Kidney capillary endothelial cell (primary cell): ENCODE results near the gene SETD1A.
A peak's percentile ranks its signal among the peaks of the same experiment; 100 is the strongest.
"Not testable (repeated sequence)": the region's sequence is repeated elsewhere in the genome, so short reads cannot be mapped to it uniquely, and the experiment has no call there.

Experiments used
- DNase-seq: peaks from one replicate; pipeline ENCODE4 v3.0.0-alpha.2; 2018; ENCODE audit warnings: low spot score

Gene SETD1A

DNA sequence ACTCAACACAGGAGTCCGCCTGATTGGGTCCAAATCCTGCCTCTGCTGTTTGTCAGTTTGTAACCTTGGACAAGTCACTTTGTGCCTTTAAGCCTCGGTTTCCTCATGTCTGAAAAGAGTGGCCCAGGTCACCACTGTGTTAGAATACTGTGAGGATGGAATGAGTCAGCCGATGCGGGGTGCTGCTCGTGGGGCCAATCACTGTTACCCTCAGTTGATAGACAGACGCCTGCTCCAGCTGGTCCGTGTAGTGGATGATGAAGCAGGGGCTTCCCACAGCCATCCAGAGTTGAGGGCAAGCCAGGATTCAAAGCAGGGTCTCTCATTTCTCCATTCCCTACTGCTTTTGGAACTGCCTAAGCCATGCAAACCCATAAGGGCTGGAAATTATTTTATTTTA, 28.4 kb upstream of the SETD1A start:
- DNase-seq: no peak

DNA sequence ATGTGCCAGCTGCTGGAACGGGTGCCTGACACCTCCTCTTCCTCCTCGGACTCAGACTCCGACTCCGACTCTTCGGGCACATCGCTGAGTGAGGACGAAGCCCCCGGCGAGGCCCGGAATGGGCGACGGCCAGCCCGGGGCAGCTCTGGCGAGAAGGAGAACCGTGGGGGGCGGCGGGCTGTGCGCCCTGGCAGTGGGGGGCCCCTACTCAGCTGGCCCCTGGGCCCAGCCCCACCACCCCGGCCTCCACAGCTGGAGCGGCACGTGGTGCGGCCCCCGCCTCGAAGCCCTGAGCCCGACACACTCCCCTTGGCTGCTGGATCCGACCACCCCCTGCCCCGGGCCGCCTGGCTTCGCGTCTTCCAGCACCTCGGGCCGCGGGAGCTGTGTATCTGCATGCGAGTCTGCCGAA, 27.4 kb upstream of the SETD1A start:
- no peak for DNase-seq

DNA sequence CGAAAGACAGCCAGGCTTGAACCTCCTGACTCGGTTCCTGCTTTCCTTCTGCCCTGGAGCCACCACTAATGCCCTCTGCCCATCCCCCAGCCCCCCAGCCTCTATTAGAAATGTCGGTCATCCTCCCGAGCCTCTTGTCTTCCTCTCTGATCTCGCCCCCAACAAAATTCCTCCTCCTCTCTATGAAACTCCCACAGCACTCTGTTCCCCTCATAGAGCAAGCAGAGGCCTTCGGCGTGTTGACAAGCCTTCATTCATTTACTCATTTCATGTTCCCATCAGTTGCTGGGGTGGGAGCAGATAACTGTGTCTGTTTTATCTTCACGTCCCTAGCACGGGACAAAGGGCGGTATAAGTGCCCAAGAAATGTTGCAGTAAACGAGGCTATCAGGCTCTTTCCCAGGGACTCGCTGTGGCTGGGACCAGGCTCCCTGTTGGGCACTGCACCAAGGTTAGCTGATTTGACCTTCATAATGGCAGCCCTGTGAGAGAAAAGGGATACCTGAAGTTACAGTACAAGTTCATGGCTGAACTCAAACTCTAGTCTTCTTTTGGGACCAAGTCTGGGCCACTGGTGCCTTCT, 26.4 kb upstream of the SETD1A start:
- no peak for DNase-seq

DNA sequence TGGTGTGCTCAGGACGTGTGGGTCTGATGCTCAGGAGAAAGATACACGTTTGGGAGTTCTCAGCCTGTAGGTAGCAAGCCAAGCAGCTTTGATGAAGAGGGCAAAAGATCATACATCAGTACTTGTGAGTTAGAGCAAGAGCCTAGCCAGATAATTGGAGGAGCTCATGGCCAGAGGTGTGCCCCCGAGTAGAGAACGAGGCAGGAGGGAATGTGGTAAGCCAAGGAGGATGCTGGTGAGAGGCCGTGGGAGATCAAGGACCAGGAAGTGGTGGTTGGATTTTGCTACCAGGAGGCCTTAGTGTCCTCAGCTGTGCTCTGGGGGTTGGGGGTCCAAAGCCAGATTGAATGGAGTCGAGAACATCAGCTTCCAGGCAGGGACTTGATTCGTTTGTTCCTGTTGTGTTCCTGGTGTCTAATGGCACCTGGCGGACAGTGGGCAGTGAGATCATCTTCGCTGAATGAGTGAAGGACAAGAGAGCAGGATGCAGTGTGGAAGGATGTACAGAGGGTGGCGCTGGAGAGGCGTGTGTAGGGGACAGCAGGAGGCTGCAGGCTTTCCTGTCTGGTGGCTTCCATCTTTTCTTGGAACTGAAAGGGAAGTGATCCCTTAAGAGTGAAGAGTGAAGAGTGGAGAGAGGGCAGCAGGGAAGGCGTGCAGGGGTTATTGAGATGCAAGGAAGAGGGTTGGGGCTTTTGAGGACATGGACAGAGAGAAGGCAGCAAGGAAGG, 22.6 kb upstream of the SETD1A start:
- DNase-seq: peak; percentile 63

DNA sequence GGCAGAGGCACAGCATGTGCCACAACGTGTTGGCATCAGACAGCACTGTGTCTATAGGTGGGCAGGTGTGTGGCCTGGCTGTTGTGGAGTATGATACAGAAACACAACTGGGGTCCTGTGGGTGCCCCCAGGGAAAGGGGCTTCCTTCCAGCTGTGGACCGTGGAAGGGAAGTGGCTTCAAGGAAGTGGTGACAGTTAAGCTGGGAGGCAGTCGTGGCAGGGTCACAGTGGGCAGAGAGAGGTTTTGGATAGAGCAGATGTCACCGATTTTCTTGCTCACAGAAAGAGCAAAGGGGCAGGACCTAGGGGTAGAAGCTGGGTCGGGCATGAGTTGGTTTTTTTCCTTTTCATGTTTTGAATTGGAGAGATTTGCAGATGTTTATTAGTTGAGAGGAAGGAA, 19.9 kb upstream of the SETD1A start:
- DNase-seq: no peak

DNA sequence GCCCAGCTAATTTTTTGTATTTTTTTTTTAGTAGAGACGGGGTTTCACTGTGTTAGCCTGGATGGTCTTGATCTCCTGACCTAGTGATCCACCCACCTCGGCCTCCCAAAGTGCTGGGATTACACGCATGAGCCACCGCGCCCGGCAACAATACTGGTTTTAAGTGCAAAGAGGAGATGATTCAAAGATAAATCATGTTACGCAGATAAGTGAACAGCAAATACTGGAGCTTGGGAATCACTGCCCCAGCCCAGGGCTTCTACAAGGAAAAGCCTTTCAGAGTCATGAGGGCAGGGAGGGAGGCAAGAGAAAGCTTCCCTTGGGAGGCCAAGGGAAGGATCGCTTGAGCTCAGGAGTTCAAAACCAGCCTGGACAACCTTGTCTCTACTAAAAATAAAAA, 18.0 kb upstream of the SETD1A start:
- DNase-seq: not testable (repeated sequence)

DNA sequence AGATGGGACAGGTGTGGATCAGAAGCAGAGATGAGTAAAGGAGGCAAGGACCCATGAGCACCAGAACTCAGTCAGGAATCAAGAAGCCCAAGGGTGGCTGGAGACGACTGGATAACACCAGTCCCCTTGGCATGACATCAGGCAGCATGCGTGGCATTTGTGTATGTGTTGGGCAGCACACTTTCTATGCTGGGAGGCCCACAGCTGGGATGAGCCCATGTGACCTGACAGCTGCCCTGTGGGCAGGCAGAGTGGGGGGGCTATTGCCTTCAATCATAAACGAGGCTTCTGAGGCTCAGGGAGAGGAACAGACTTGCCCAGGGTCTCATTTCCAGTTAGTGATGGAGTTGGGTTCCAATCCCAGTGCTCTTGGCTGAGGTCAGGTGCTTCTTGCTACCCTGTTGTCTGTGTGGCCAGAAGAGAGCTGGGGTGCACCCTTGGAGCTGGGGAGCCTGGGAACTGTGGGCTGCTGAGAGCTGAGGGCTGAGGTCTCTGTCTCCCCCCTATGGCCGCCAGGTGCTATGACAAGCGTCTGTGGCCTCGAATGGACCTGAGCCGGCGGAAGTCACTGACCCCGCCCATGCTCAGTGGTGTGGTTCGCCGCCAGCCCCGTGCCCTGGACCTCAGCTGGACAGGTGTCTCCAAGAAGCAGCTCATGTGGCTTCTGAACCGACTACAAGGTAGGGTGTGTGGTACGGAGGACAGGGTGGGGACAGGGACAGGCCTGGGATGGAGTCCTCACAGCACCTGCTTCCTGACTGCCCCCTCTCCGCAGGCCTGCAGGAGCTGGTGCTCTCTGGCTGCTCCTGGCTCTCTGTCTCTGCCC, 15.7 kb upstream of the SETD1A start:
- DNase-seq: peak; percentile 57

DNA sequence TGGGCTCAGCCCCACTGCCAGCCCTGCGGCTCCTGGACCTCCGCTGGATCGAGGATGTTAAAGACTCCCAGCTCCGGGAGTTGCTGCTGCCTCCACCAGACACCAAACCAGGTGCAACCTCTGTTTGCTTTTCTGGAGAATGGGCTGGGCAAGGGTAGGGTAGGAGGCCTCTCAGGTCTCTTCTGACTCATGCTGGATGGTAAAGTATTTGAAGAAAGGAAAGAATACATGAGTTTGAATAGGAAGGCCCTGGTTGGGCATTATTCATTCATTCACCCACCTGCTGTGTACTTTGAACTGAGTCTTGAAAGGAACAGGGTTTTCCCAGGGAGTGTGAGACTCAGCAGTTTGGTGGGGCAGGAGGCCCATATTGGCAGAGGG, 15.1 kb upstream of the SETD1A start:
- DNase-seq: no peak

DNA sequence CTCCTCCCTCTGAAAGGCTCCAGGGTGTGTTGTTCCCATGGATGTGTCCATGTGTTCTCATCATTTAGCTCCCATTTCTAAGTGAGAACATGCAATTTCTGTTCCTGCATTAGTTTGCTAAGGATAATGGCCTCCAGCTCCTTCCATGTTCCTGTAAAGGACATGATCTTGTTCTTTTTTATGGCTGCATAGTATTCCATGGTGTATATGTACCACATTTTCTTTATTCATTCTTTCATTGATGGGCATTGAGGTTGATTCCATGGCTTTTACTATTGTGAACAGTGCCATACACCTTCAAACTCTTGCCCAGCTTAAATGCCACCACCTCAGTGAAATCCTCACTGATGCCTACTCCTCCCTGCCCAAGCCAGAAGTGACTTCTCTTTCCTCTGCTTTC, 13.2 kb upstream of the SETD1A start:
- no peak for DNase-seq

DNA sequence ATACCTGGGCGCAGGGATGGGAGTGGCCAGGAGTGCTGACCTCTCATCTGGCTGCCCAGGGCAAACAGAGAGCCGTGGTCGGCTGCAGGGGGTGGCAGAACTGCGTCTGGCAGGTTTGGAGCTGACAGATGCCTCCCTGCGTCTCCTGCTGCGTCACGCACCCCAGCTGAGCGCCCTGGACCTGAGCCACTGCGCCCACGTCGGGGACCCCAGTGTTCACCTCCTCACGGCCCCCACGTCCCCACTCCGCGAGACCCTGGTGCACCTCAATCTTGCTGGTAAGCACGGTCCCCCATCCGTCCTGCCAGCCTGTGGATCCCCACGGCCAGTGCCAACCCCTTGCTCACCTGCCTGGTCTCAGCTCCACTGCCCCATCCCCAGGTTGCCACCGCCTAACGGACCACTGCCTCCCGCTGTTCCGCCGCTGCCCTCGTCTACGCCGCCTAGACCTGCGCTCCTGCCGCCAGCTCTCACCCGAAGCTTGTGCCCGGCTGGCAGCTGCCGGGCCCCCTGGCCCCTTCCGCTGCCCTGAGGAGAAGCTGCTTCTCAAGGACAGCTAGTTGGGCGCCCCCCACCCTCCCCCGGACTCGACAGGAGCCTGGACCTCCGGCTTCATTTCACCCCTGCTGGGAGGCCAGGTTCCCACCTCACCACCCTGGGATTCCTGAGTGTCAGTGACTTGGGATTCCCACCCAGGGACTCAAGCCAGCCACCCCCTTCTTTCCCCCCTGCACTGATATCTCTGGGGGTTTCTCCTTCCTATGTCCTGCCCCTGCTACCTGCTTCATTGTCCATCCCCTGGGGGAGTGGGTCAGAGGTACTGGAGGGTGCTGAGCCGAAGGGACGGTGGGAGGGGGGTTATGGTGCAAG, 10.6 kb upstream of the SETD1A start:
- no peak for DNase-seq

DNA sequence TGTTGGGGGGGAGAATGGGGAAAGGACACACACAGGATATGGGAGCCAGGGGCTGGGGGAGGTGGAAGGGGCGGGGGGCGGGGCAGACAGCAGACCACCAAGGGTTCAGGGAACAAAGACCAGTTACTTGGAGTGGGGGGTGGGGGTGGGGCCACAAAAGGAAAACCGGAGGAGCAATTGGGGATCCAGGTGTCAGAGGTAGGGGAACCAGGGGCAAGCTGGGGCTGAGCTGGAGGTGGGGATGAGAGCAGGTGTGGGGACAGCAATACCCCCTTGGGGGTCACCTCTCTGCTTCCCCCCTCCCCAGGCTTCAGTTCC, 10.1 kb upstream of the SETD1A start:
- DNase-seq: no peak

DNA sequence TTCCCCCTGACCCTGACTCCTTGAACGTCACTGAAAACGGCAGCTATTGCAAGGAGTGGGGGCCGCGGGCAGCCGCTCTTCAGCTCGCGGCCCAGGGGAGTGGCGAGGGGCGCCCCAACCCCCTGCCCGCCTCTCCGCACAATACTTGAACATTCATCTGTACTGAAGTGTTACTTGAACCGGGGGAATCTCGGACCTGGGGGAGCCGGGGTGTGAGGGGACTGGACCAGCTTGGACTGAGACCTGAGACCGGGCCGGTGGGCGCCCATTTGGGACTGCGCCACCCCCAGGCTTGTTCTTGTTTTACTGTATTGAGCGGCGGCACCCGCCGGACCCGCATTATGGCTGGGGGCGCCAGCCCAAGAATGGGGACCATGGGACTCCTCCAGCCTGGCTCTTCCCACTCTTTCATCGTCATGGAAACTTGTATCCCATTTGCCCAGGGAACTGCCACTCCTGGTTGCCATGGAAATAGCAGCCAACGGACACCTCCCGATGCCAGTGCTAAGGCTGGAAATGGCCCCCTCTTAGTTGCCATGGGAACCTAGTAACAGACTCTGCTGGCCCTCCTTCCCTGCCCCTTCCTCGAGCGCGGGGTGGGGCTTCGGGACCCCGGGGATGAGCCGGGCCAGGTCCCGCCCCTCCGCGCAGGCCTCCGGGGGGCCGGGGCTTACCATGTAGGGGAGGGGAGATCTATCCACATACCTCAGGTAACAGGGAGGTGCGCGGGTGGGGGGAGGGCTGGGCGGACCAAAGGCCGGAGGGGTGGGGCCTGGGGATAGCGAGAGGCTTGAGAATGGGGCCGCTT, 9.5 kb upstream of the SETD1A start:
- peak; percentile 92 for DNase-seq

DNA sequence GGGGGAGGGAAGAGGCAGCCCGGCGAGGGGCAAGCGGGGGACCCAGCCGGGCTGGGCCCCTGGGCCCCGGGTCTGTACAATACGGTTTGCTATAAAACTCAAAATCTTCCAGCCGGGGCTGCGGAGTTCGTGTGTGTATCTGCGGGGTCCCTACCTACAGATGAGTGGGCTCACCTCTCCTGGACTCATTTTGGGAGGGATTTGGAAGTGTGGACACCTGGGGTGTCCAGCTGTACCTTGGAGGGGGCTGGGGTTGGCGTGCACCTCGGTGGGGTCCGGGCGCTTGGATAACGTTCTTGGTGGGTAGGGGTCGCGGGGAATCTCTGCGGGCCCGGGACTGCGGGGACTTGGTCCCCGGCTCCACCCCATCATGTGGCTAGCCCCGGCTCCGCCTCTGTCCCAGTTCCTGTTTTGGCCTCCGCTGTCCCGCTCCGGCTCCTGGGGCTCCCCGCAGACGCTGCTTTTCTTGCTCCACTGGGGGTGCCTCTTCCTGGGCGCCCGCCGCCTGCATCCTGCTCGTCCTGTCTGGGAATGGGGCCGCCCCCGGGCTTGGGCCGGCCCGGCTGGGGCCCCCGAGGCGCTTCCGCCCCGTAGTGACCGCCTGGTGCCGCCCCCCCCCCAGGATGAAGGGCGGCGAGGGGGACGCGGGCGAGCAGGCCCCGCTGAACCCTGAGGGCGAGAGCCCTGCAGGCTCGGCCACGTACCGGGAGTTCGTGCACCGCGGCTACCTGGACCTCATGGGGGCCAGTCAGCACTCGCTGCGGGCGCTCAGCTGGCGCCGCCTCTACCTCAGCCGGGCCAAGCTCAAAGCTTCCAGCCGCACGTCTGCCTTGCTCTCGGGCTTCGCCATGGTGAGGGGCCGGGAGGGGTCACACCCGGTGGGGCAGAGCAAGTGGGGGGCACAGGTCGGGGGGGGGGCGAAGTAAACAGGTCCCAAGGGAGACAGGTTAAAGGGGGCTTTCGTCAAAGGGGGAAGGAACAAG, 8.6 kb upstream of the SETD1A start, which contains the start of gene ORAI3:
Gene ORAI3 (plus strand): TSS at position 402 of the 983 bp plus-strand sequence. CDS start 222 bp downstream, at position 624.
- DNase-seq: peak; percentile 56

DNA sequence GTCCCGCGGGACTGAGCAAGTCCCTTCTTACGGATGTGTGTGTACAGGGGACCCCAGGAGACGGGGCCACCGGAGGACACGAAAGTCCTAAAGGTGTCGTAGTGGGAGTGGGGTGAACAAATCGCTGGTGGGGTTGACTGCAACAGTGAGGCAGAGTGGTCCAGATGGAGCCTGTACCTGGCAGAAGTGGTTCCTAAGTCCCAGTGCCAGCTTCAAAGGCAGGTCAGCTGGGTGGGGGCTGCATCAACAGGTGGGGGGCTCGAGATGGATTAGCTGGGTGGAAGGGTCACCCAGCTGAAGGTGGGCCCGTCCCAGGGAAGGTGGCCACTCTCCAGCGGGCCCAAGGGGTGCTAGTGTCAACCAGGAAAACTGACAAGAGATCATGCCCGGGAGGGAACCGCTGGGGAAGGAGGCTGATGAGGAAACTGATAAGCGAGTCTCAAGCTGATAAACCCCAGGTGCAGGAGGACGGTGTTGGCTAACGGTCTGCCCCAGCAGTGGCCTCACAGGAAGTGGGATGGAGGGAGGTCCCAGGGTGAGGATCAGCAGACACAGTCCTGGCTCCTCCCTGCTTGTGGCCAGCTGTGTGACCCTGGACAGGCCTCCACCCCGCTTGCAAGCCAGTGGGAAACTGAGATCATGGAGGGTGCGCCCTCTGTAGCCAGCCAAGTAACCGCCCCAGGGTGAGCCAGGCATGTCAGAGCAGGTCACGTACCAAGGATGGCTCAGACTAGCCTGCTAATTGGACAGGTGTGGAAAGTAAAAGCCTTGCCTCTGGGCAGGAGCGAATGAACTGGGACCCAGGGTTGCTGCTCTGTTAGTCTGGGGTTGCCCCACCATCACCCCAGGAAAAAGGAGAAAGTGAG, 7.7 kb upstream of the SETD1A start:
- no peak for DNase-seq

DNA sequence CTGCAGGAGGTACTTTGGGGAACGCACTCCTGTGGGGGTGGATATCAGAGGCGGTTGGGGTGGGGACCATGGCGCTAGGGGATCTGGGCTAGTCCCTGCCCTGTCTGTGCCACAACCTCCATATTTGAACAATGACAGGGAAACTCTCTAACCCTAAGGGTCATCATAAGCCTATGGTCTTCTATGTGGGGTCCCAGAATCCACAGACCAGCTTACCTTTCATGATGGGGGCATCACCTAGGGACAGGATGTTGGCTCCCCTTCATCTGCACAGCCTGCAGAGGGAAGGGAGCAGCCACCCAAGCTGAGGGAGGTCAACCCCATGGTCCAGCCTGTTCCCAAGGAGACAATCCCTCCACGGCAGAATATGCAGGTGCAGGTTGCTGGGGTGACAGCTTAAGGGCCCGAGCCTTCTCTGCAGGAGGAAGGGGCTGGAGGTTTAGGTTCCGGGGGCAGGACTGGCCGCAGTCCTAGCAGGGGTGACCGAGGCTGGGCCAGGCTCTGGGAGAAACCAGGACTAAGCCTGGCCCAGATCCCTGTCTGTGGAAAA, 7.0 kb upstream of the SETD1A start:
- no peak for DNase-seq

DNA sequence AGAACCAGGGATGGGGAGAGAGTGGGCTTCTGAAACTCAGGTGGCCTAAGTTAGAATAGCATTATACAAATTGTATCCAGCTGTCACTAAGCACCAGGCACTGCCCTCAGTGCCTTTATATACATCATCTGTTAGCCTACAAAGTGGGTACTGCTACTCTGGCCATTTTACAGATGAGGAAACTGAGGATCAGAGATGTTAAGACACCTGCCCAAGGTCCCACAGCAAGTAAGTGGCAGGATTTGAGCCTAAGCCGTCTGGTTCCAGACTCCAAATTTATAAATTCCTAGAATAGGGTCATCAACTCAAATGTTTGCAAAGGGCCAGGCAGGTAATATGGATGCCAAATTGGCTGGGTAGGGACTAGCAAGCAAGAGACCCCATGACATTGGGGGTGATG, 6.4 kb upstream of the SETD1A start:
- DNase-seq: no peak

DNA sequence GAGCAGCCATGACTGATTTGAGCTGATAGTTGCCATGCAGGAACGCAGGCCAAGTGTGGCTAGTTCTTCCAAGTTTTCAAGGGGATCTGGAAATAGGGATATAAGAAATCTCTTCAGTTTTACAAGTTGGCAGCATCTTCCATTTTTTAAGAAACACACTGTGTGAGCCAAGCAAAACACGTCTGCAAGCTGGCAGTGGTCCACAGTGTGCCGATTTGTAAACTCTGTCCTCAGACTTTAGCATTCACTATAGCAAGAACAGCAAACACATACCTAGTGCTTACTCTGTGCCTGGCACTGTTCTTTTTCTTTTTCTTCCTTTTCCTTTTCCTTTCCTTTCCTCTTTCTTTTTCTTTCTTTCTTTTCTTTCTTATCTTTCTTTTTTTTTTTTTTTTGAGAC, 5.8 kb upstream of the SETD1A start:
- DNase-seq: no peak

DNA sequence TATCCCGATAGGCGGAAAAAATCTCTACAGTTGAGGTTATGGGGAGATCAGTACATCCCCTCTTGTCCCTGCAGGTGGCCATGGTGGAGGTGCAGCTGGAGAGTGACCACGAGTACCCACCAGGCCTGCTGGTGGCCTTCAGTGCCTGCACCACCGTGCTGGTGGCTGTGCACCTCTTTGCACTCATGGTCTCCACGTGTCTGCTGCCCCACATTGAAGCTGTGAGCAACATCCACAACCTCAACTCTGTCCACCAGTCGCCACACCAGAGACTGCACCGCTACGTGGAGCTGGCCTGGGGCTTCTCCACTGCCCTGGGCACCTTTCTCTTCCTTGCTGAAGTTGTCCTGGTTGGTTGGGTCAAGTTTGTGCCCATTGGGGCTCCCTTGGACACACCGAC, 4.4 kb upstream of the SETD1A start:
- DNase-seq: no peak
